Panc1 (cell line): Measurements from ENCODE around the gene HACD2.

ENCODE experiments used
- CTCF ChIP-seq: fragments of 450-650 bp; IDR thresholded peaks from 2 replicates; pipeline ENCODE4 v1.5.1; 2017; ENCODE audit warnings: mild to moderate bottlenecking
- POLR2AphosphoS5 ChIP-seq: IDR thresholded peaks from 2 replicates; pipeline ENCODE4 v1.6.1; 2012; ENCODE audit warnings: mild to moderate bottlenecking, low read depth, low read length, moderate library complexity
- REST ChIP-seq, 2 experiments: IDR thresholded peaks; 2 replicates each; pipeline ENCODE4 v1.6.1; 2011 to 2012; ENCODE audit warnings: low read depth in 2 of 2, control low read depth in 1 of 2, low read length in 1 of 2, mild to moderate bottlenecking in 1 of 2, moderate library complexity in 1 of 2; ENCODE audit not compliant: insufficient read depth in 1 of 2
- SIN3A ChIP-seq: IDR thresholded peaks from 2 replicates; pipeline ENCODE4 v1.6.1; 2012; ENCODE audit warnings: low read depth, mild to moderate bottlenecking, low read length, moderate library complexity, borderline replicate concordance; ENCODE audit not compliant: insufficient read depth
- TCF7L2 ChIP-seq: IDR thresholded peaks from 2 replicates; pipeline ENCODE4 v1.6.1; 2011; ENCODE audit warnings: mild to moderate bottlenecking, low read depth, low read length, inconsistent platforms

- TF ChIP-seq SIN3A (no peak), POLR2AphosphoS5 (no peak), CTCF (no peak), TCF7L2 (no peak), REST (IDR thresholded peaks at IDR 0.05; ENCODE audit: insufficient read depth in 1 of 2, low read depth in 2 of 2, low read length in 1 of 2) (no peak)
Observed at GRCh38 chr3:123610331-123610730, 25.5 kb upstream of the HACD2 start.
